GM19238 (cell line): ENCODE measurements around the gene GCK.
"Not testable (repeated sequence)": the region's sequence is repeated elsewhere in the genome, so short reads cannot be mapped to it uniquely, and the experiment has no call there.

Experiments used
- DNase-seq: peaks from one replicate; pipeline ENCODE4 v3.0.0; 2011; ENCODE audit warnings: low spot score; ENCODE audit not compliant: insufficient read length

Gene GCK

GRCh38 chr7:44182827-44183226 lies 6.4 kb downstream of the GCK start:
- DNase-seq, result no peak

GRCh38 chr7:44180631-44181030 lies 8.6 kb downstream of the GCK start:
- no peak for DNase-seq

GRCh38 chr7:44177570-44178131 lies 11.6 kb downstream of the GCK start:
- DNase-seq, result no peak

- DNase-seq, result no peak
These were observed 12.8 kb downstream of the GCK start for GRCh38 chr7:44176486-44176885.

GRCh38 chr7:44175730-44176129 lies 13.5 kb downstream of the GCK start:
- no peak for DNase-seq

- DNase-seq, result not testable (repeated sequence)
These were observed 14.6 kb downstream of the GCK start for GRCh38 chr7:44174694-44174948.

- no peak for DNase-seq
These were observed 15.1 kb downstream of the GCK start for GRCh38 chr7:44173911-44174693.

- DNase-seq, result no peak
These were observed 16.3 kb downstream of the GCK start for GRCh38 chr7:44172803-44173424.

- no peak for DNase-seq
These were observed 16.9 kb downstream of the GCK start for GRCh38 chr7:44172352-44172751.

GRCh38 chr7:44171901-44172300 lies 17.3 kb downstream of the GCK start:
- not testable (repeated sequence) for DNase-seq

GRCh38 chr7:44167920-44168319 lies 21.3 kb downstream of the GCK start:
- no peak for DNase-seq

GRCh38 chr7:44163591-44163990 lies 25.6 kb downstream of the GCK start:
- no peak for DNase-seq

- no peak for DNase-seq
These were observed 26.3 kb downstream of the GCK start for GRCh38 chr7:44162785-44163395.

- no peak for DNase-seq
These were observed 27.1 kb downstream of the GCK start for GRCh38 chr7:44162179-44162578.

GRCh38 chr7:44161371-44161770 lies 27.9 kb downstream of the GCK start:
- DNase-seq, result no peak

GRCh38 chr7:44159824-44160630 lies 29.2 kb downstream of the GCK start:
- no peak for DNase-seq

GRCh38 chr7:44158873-44159631 lies 30.2 kb downstream of the GCK start:
- no peak for DNase-seq

- DNase-seq, result no peak
These were observed 31.0 kb downstream of the GCK start for GRCh38 chr7:44158096-44158872.

- DNase-seq, result no peak
These were observed 31.8 kb downstream of the GCK start for GRCh38 chr7:44157116-44158080.
